Middle frontal gyrus (tissue), 1 donor: ENCODE results near the gene PVRIG.
"Not testable (repeated sequence)": the region's sequence is repeated elsewhere in the genome, so short reads cannot be mapped to it uniquely, and the experiment has no call there.

Source experiments
- DNase-seq: peaks from one replicate; pipeline ENCODE4 v3.0.0-alpha.2; 2015; ENCODE audit warnings: low spot score; ENCODE audit errors: extremely low spot score

Gene PVRIG

GRCh38 chr7:100224891-100225290, 5.1 kb downstream of the PVRIG start:
- not testable (repeated sequence) for DNase-seq

GRCh38 chr7:100234660-100235317, 15.0 kb downstream of the PVRIG start:
- DNase-seq = not testable (repeated sequence)

DNA sequence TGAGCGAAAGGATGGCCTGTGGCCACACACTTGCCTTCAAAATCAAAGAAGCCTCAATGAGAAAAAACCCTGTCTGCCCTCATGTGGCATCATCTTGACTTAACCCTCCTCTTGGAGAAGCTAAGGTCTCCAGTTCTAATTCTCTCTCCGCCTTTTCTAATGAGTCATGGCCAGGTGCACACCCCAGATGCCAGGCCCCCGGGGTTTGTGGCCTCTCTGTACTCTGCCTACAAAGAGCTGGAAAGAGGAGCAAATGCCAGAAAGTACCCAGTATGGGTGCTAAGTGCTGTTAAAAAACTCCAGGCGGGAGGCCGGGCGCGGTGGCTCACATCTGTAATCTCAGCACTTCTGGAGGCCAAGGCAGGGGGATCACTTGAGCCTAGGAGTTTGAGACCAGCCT, 20.2 kb downstream of the PVRIG start:
- not testable (repeated sequence) for DNase-seq

- not testable (repeated sequence) for DNase-seq
These were observed 23.6 kb downstream of the PVRIG start for GRCh38 chr7:100243385-100243784.

GRCh38 chr7:100244988-100245605, 25.3 kb downstream of the PVRIG start:
- not testable (repeated sequence) for DNase-seq

- not testable (repeated sequence) for DNase-seq
These were observed 26.5 kb downstream of the PVRIG start for GRCh38 chr7:100246121-100246864.

GRCh38 chr7:100246865-100247137, 27.1 kb downstream of the PVRIG start:
- not testable (repeated sequence) for DNase-seq

GRCh38 chr7:100247152-100247757, 27.5 kb downstream of the PVRIG start:
- DNase-seq = no peak

DNA sequence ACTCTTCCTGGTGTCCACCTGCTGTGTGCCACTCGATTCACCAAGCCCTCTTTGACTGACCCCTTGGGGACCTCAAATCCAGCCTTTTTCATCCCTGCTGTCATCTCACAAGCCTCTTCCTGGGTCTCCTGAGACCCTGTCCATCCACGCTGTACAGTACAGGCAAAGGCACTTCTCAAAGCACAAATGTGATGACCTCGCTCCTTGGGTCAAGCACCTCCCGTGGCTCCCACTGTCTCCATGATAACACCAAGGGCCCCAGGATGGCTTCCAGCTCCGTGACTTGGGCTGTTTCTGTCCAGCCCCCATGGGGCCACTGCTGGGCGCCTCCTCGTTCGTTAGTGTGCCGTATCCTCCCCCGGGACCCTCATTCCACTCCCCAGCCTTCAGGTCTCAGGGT, 28.7 kb downstream of the PVRIG start:
- DNase-seq = no peak

DNA sequence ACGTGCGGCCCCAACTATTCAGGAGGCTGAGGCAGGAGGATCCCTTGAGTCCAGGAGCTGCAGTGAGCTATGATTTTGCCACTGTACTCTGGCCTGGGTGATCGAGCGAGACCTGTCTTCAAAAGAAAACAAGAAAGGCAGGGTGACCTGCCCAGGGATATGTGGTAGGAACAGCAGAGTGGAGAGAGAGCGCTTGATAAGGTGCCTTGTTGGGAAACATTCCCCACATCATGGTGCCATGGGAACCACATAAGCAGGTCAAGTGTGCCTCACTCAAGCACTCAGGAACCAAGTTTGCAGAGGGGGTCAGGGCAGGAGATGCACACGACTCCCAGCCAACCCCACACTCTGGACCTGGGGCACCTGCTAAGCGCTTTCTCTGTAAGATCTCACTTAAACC, 37.3 kb downstream of the PVRIG start:
- DNase-seq = no peak

DNA sequence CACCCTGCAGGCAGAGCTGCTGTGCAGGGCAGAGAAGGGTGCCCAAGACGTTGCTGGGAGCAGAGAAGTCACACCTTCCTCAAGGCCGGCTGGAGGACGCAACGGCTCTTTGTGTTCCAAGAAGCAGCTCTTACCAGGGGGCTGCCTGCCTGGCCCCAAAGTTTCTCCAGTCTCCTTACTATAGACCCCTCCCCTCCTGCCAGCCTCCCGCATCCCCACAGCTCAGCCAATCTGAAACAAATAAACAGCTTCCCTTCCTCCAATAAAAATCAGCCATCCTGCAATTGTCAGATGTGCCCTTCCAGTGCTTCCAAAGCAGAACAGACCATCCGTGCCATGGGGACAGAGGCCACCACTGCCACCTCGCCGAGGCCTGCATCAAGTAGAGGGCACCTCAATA, 40.2 kb downstream of the PVRIG start:
- DNase-seq = not testable (repeated sequence)

- not testable (repeated sequence) for DNase-seq
These were observed 43.1 kb downstream of the PVRIG start for GRCh38 chr7:100262896-100263295.

GRCh38 chr7:100264223-100264622, 44.5 kb downstream of the PVRIG start:
- not testable (repeated sequence) for DNase-seq

DNA sequence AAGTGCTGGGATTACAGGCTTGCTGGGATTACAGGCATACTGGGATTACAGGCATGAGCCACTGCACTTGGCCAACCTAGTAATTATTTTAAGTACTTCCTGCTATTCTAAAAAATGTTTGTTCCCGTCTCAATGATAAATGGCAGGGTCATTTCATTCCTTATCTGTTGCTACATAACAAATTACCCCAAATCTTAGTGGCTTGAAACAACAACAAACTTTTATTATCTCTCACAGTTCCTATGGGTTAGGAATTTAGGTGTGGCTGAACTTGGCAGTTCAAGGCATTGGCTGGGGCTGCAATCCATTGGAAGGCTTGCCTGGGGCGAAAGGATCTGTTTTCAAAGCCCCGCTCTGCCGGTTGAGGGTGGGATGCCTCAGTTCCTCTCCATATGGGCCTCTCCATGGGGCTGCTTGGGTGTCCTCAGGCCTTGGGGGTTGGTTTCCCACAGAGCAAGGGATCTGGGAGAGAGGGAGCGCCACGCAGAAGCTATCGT, 45.0 kb downstream of the PVRIG start:
- DNase-seq = not testable (repeated sequence)

GRCh38 chr7:100265851-100266250, 46.1 kb downstream of the PVRIG start:
- DNase-seq = not testable (repeated sequence)

- no peak for DNase-seq
These were observed 47.0 kb downstream of the PVRIG start for GRCh38 chr7:100266576-100267354.

GRCh38 chr7:100267648-100268047, 47.9 kb downstream of the PVRIG start:
- no peak for DNase-seq

DNA sequence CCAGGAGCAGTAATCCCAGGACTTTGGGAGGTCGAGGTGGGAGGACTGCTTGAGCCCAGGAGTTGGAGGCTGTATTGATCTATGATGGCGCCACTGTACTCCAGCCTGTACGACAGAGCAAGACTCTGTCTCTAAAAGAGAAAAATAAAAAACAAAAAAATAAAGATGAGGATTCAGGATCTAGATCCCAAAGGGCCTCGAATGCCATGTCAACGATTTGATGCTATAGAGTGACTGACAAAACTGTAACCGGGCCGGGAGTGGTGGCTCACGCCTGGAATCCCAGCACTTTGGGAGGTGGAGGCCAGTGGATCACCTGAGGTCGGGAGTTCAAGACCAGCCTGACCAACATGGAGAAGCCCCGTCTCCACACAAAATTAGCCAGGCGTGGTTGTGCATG, 49.1 kb downstream of the PVRIG start:
- DNase-seq = not testable (repeated sequence)

DNA sequence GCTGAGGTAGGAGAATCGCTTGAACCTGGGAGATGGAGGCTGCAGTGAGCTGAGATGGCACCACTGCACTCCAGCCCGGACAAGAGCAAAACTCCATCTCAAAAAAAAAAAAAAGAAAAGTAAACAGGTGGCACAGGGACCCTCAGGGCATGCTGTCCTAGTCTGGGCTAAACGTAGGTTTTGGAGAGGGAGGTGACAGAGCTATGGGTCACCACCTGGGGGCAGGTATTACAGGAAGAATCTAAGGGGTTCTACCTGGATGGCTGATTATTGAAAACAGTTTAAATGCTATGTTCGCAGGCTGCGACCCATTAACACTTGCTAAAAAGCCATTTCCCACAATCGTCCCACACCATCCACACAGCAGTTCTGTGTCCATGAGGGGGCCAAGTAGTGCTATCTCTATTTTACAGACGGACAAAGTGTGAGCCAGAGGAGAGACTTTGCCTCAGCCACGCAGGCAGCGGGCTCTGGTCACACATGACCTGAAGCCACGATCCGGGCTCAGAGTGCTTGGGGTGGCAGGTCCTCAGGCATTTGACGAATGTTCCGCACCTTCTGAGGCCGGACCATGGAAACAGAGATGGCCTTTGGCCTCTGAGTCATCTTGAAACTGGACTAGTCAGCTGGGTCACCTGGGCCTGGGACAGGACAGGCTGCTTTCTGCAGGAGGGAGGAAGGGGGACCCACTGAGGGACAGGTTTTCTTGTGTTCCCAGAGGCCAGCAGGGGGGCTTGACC, 49.7 kb downstream of the PVRIG start:
- DNase-seq = not testable (repeated sequence)
